GM12872 (cell line): ENCODE measurements around the gene OBSCN.

Experiments
- CTCF ChIP-seq: IDR thresholded peaks from 3 replicates; pipeline ENCODE4 v1.5.1; 2011; ENCODE audit warnings: low read depth, mild to moderate bottlenecking, low read length, moderate library complexity; ENCODE audit not compliant: insufficient read depth

The OBSCN gene

DNA sequence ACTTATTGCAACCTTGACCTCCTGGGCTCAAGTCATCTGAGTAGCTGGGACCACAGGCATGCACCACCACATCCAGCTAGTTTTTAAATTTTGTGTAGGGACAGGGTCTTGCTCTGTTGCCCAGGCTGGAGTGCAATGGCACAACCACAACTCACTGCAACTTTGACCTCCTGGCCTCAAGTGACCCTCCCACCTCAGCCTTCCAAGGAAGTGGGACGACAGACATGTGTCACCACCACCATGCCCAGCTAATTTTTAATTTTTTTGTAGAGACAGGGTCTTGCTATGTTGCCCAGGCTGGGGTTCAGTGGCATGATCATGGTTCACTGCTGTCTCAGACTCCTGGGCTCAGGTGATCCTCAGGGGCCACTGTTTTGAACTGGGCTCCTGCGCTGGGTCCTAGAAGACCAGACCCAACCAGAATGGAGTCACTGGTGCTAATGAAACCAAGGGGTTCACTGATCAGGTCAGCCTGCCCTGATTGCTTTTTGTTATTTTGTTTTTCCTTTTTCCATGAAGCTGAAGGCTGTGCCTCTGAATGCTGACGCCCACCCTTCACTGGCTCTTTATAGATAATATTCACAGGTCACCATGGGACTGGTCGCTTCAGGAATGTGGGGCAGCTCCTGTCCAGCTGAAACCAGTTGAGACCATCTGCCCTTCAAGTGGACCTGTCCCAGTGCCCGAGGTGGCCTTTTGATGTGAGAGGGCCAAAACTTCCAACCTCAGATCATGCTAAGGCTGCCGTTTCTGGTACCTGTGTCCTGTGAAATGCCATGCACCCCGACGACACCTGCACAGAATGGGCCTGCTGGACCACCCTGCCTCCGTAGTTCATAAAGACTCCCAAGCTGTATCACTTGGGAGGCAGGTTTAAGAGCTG is 203.9 kb downstream of the OBSCN start:
- TF ChIP-seq CTCF = no peak

DNA sequence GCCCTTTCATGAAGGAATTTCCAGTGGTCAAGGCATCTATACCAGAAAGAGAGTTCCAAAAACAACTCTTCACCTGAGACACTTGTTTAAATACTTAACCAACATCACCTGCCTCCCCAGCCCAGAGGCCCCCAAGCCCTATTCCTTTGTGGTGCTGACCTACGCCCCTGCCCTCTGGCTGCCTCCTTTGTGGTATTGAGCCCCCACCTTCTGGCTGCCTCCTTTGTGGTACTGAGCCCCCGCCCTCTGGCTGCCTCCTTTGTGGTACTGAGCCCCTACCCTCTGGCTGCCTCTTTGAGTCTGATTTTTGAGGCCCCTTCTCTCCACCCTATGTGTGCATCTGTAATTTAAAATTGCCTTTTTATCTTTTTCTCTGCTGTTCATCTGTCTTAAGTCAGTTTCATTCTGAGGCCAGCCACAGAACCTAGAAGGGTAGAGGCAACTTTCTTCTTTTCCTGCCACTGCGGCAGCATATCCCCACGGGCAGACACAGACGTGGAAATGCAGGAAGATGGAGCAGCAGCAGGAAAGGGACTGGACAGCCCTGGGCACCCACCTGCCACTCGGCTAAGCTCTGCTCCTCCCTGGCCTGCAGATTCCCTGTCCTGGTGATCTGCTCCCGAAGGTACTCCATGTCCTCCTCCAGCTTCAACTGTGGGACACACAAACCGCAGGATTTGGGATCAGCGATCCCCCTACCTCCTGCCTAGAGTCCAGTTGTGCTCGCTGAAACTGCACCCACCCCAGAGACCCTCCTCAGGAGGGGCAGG is 205.6 kb downstream of the OBSCN start:
- no peak for TF ChIP-seq CTCF

DNA sequence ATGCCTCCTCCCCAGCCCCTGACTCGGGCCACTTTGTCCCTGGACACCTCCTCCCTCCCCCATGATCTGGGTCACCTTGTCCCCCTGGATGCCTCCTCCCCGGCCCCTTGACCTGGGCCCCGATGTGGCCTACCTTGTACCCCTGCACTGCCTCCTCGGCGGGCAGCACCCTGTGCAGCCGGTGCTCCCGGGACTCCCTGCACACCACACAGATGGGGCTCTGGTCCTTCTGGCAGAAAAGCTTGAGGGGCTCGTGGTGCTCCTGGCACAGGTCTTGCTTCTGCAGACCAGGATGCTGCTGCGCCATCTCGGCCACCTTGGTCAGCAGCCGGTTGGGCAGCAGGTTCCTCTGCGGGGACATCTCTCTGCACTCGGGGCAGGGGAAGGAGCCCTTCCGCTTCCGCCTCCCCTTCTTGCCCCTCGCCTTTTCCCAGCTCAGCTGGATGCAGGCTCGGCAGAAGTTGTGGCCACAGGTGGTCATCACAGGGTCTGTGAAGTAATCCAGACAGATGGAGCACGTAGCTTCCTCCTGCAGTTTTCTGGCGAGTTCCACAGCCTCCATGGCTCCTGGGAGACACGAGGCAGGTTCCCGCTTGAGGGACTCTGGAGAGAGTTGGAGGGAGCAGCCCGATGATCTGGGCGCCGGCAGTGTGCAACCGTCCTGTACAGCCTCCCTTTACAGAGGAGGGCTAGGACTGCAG is 206.8 kb downstream of the OBSCN start:
- no peak for TF ChIP-seq CTCF

- no peak for TF ChIP-seq CTCF
These were observed 207.4 kb downstream of the OBSCN start for GRCh38 chr1:228415221-228415620.

- no peak for TF ChIP-seq CTCF
These were observed 208.0 kb downstream of the OBSCN start for GRCh38 chr1:228415853-228416216.

GRCh38 chr1:228416217-228416933 is 208.5 kb downstream of the OBSCN start, which contains the start of gene TRIM17:
TRIM17 (minus strand) TSS chr1:228416861; CDS start chr1:228415072, 1,789 bp downstream.
- peak; percentile 27; the same call in 1 of the 3 replicates for TF ChIP-seq CTCF
